PC-3 (cell line): ENCODE data around the gene OVOL2.

ENCODE experiments used
- EZH2phosphoT487 ChIP-seq: fragments of 300-600 bp; sonication (generic); IDR thresholded peaks from 2 replicates; pipeline ENCODE4 v1.6.1; 2018; ENCODE audit warnings: mild to moderate bottlenecking, antibody characterized with exemption, low read length, borderline replicate concordance
- TF ChIP-seq, protein P1 (sequence below): fragments of 300-600 bp; sonication (generic); conservative IDR thresholded peaks from 2 replicates; pipeline ENCODE4 v1.5.1; 2017; ENCODE audit warnings: antibody characterized with exemption, low read depth, mild to moderate bottlenecking, low read length

DNA sequence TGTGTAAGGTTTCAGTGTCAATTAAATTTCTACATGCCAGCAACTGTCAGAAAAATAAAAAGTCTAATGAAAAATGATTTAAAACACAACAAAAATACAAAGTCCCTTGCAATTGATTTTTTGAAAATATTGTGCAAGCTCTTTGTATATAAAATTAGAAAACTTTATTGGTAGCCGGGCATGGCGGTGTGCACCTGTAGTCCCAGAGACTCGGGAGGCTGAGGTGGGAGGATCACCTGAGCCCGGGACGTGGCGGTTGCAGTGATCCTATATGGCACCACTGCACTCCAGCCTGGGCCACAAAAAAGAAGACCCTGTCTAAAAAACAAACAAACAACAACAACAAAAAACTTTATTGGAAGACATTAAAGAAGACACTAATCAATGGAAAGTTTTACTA, 6.0 kb upstream of the OVOL2 start:
- TF ChIP-seq, protein P1, sequence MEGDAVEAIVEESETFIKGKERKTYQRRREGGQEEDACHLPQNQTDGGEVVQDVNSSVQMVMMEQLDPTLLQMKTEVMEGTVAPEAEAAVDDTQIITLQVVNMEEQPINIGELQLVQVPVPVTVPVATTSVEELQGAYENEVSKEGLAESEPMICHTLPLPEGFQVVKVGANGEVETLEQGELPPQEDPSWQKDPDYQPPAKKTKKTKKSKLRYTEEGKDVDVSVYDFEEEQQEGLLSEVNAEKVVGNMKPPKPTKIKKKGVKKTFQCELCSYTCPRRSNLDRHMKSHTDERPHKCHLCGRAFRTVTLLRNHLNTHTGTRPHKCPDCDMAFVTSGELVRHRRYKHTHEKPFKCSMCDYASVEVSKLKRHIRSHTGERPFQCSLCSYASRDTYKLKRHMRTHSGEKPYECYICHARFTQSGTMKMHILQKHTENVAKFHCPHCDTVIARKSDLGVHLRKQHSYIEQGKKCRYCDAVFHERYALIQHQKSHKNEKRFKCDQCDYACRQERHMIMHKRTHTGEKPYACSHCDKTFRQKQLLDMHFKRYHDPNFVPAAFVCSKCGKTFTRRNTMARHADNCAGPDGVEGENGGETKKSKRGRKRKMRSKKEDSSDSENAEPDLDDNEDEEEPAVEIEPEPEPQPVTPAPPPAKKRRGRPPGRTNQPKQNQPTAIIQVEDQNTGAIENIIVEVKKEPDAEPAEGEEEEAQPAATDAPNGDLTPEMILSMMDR: no peak
- TF ChIP-seq EZH2phosphoT487: no peak
